ENCODE results near the gene BIRC2. TPM values are rescaled to one million over a fixed set of nuclear protein-coding genes. Genes with fewer than 3 reads are reported as not detected.

Gene BIRC2
- total RNA-seq, 1 donor from 2014 or later: 69.9 TPM

DNA sequence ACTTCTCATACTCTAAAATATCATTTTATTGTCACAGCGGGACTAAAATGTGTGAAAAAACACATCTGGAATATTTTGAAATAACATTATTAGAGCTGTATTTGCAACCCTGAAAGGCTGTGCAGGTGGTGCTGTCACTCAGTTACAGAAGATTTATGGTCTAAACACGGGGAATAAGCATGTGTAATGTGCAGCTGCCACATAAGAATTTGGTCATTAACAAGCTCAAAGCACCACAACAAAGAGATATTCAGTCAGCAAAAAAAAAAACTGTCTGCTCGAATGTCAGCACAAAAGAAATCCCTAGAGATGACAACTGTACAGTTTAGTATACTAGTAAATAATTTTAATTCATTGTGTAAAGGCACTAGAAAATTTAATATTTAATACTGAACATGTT is 74.2 kb downstream of the BIRC2 start:
- Mint-ChIP-seq H3K4me1 (ENCODE audit: low read depth, unreplicated experiment) (peaks cover 17% of the 10 kb centered on the region), H3K36me3 (ENCODE audit: low read depth, unreplicated experiment) (peaks cover 10% of the 10 kb centered on the region), H3K27me3 (ENCODE audit: low read depth, unreplicated experiment) (no peaks in the 10 kb centered on the region), H3K27ac (ENCODE audit: unreplicated experiment) (no peak overlapping the region), H3K4me3 (ENCODE audit: unreplicated experiment) (no peak overlapping the region), H3K9me3 (ENCODE audit: unreplicated experiment) (peaks cover 2% of the 10 kb centered on the region)
- DNase-seq (ENCODE audit: low read depth) (no peak), FAIRE-seq (no peak)
- Histone ChIP-seq H3K9ac (ENCODE audit: low read length) (no peak overlapping the region), H3K4me3 (ENCODE audit: insufficient read depth, low read depth, low read length) (no peak overlapping the region), H4K20me1 (ENCODE audit: insufficient read depth, low read length) (peaks cover 41% of the 10 kb centered on the region), H3K36me3 (ENCODE audit: insufficient read depth, low read length) (no peaks in the 10 kb centered on the region), H3K4me2 (ENCODE audit: low read length) (no peak overlapping the region), H3K9me3 (ENCODE audit: insufficient read depth, low read depth, low read length) (no peaks in the 10 kb centered on the region), H3K4me1 (ENCODE audit: insufficient read depth, low read length) (no peaks in the 10 kb centered on the region), H2AFZ (ENCODE audit: low read depth, low read length) (no peak overlapping the region), H3K27ac (ENCODE audit: low read depth, low read length) (no peak overlapping the region), H3K27me3 (ENCODE audit: insufficient read depth, low read length) (no peaks in the 10 kb centered on the region), H3K79me2 (ENCODE audit: insufficient read depth, low read length) (peaks cover 84% of the 10 kb centered on the region)
- TF ChIP-seq, protein P1, sequence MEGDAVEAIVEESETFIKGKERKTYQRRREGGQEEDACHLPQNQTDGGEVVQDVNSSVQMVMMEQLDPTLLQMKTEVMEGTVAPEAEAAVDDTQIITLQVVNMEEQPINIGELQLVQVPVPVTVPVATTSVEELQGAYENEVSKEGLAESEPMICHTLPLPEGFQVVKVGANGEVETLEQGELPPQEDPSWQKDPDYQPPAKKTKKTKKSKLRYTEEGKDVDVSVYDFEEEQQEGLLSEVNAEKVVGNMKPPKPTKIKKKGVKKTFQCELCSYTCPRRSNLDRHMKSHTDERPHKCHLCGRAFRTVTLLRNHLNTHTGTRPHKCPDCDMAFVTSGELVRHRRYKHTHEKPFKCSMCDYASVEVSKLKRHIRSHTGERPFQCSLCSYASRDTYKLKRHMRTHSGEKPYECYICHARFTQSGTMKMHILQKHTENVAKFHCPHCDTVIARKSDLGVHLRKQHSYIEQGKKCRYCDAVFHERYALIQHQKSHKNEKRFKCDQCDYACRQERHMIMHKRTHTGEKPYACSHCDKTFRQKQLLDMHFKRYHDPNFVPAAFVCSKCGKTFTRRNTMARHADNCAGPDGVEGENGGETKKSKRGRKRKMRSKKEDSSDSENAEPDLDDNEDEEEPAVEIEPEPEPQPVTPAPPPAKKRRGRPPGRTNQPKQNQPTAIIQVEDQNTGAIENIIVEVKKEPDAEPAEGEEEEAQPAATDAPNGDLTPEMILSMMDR (IDR thresholded peaks at IDR 0.05; ENCODE audit: insufficient read depth, low read depth, low read length): no peak
- TF ChIP-seq EZH2 (IDR thresholded peaks at IDR 0.05; ENCODE audit: insufficient read depth, low read length): no peak

DNA sequence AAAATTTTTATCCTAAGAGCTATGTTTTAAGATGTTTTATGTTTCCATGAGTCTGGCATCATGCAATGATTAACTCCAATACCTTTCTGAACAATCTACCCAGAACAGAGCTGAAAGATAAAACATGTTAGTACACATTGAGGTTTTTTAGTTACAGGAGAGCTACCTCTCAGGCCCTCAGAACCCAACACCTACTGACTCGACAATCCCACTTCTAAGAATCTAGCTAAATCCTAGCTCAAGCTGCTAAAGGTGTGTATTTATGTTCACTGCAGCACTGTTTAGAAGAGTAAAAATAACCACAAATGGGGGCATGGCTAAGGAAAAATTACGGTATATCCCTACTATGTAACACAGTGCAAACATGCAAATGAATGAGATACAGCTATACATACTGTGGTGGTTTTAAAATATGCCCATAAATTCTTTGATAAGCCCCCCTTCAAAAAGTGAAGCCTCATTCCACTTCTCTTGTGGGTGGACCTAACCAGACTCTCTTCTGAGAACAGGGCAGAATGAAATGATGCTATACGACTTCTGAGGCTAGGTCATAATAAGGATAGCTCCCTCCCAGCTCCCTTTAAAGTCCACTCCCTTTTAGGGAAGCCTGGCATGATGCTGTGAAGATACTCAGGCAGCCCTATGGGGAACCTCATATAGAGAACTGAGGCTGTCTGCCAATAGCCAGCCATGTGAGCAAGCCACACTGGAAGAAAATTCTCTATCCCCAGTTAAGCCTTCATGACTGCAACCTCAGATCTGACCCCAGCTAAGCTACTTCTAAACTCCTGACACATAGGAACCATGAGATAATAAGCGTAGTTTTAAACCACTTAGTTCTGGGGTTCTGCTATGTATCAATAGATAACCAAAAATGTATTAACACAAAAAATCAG is 76.1 kb downstream of the BIRC2 start:
- no peak for DNase-seq (ENCODE audit: low read depth)
- Mint-ChIP-seq H3K4me3 (ENCODE audit: unreplicated experiment) (no peak overlapping the region), H3K9me3 (ENCODE audit: unreplicated experiment) (no peaks in the 10 kb centered on the region), H3K27me3 (ENCODE audit: low read depth, unreplicated experiment) (no peaks in the 10 kb centered on the region), H3K27ac (ENCODE audit: unreplicated experiment) (no peak overlapping the region), H3K36me3 (ENCODE audit: low read depth, unreplicated experiment) (peaks cover 7% of the 10 kb centered on the region), H3K4me1 (ENCODE audit: low read depth, unreplicated experiment) (peaks cover 15% of the 10 kb centered on the region)
- TF ChIP-seq, protein P1 (IDR thresholded peaks at IDR 0.05; ENCODE audit: insufficient read depth, low read depth, low read length): no peak
- TF ChIP-seq EZH2 (IDR thresholded peaks at IDR 0.05; ENCODE audit: insufficient read depth, low read length): no peak
- H3K4me3 ChIP-seq (ENCODE audit: insufficient read depth, low read depth, low read length): no peak overlapping the region
- no peak overlapping the region for H3K9ac ChIP-seq (ENCODE audit: low read length)
- FAIRE-seq: no peak
- H2AFZ ChIP-seq (ENCODE audit: low read depth, low read length): no peak overlapping the region
- no peaks in the 10 kb centered on the region for H3K27me3 ChIP-seq (ENCODE audit: insufficient read depth, low read length)
- H3K36me3 ChIP-seq (ENCODE audit: insufficient read depth, low read length): no peaks in the 10 kb centered on the region
- H4K20me1 ChIP-seq (ENCODE audit: insufficient read depth, low read length): peaks cover 28% of the 10 kb centered on the region
- H3K79me2 ChIP-seq (ENCODE audit: insufficient read depth, low read length): peaks cover 67% of the 10 kb centered on the region
- H3K9me3 ChIP-seq (ENCODE audit: insufficient read depth, low read depth, low read length): no peaks in the 10 kb centered on the region
- H3K4me1 ChIP-seq (ENCODE audit: insufficient read depth, low read length): no peaks in the 10 kb centered on the region
- no peak overlapping the region for H3K27ac ChIP-seq (ENCODE audit: low read depth, low read length)
- no peak overlapping the region for H3K4me2 ChIP-seq (ENCODE audit: low read length)

DNA sequence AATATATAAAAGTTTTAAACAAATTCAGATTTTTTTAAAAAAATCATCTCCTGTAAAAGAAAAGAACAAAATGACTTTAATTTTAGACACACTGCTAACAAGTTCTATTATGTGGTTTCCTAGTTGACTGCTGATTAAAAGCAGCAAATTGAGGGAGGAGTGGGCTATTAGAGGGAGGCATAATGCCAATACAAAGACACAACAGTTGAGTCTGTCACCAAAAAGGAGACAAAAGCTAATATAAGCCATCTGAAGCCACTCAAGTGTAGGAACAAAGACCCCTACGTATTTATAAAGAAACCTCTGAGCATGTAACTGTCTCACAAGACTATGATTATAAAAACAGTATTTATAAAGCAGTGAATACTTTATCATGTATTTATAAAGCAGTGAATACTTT is 76.9 kb downstream of the BIRC2 start:
- Histone ChIP-seq H3K9me3 (ENCODE audit: insufficient read depth, low read depth, low read length) (no peaks in the 10 kb centered on the region), H3K27me3 (ENCODE audit: insufficient read depth, low read length) (no peaks in the 10 kb centered on the region), H3K27ac (ENCODE audit: low read depth, low read length) (no peak overlapping the region), H3K4me3 (ENCODE audit: insufficient read depth, low read depth, low read length) (no peak overlapping the region), H4K20me1 (ENCODE audit: insufficient read depth, low read length) (peaks cover 30% of the 10 kb centered on the region), H3K36me3 (ENCODE audit: insufficient read depth, low read length) (no peaks in the 10 kb centered on the region), H3K9ac (ENCODE audit: low read length) (no peak overlapping the region), H3K4me1 (ENCODE audit: insufficient read depth, low read length) (no peaks in the 10 kb centered on the region), H3K79me2 (ENCODE audit: insufficient read depth, low read length) (peaks cover 62% of the 10 kb centered on the region), H3K4me2 (ENCODE audit: low read length) (no peak overlapping the region), H2AFZ (ENCODE audit: low read depth, low read length) (no peak overlapping the region)
- Mint-ChIP-seq H3K4me1 (ENCODE audit: low read depth, unreplicated experiment) (peaks cover 19% of the 10 kb centered on the region), H3K9me3 (ENCODE audit: unreplicated experiment) (no peaks in the 10 kb centered on the region), H3K27me3 (ENCODE audit: low read depth, unreplicated experiment) (no peaks in the 10 kb centered on the region), H3K4me3 (ENCODE audit: unreplicated experiment) (no peak overlapping the region), H3K27ac (ENCODE audit: unreplicated experiment) (no peak overlapping the region), H3K36me3 (ENCODE audit: low read depth, unreplicated experiment) (peaks cover 5% of the 10 kb centered on the region)
- TF ChIP-seq, protein P1 (IDR thresholded peaks at IDR 0.05; ENCODE audit: insufficient read depth, low read depth, low read length): no peak
- no peak for TF ChIP-seq EZH2 (IDR thresholded peaks at IDR 0.05; ENCODE audit: insufficient read depth, low read length)
- FAIRE-seq (no peak), DNase-seq (ENCODE audit: low read depth) (no peak)

Measured in astrocyte (in vitro differentiated cells and primary cell).